ENCODE results near the gene PDZD7. TPM values are rescaled to one million over a fixed set of nuclear protein-coding genes. Genes with fewer than 3 reads are reported as not detected.

The PDZD7 gene
- total and polyA plus RNA-seq, 2 donors (not counting 3 experiments of a cell fraction or from before 2014, with no cell fraction given), result 0.41 to 1.6 TPM

DNA sequence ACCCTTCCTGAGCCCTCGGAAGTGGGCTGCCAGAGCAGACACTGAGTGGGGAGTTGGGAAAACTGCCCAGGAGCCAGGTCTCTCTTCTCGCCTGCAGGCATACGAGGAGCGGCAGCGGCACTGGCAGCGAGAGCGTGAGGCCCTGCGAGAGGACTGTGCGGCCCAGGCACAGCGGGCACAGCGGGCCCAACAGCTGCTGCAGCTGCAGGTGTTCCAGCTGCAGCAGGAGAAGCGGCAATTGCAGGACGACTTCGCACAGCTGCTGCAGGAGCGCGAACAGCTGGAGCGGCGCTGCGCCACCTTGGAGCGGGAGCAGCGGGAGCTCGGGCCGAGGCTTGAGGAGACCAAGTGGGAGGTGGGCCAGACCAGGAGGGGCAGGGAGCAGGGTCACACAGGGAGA, 25.6 kb downstream of the PDZD7 start:
- dilution Hi-C loops (cut with MboI; ENCODE audit: extremely low pct_ligation_motif_present, low sequenced_read_pairs) (no loop called here), intact Hi-C loops (cut with micrococcal nuclease) (no loop called here)
- FAIRE-seq, result no peak
- no peak overlapping the region for H3K27ac ChIP-seq (ENCODE audit: insufficient read depth, low read depth, low read length)
- H3K9me1 ChIP-seq (replicated peaks; ENCODE audit: control insufficient read depth, extremely low read depth, insufficient read depth, low read length), result no peaks in the 10 kb centered on the region
- peaks cover 27% of the 10 kb centered on the region for H3K79me2 ChIP-seq (ENCODE audit: control insufficient read depth, insufficient read depth, low read length)
- BruUV-seq (replicated peaks), result no TSS peak
- H2AFZ ChIP-seq (ENCODE audit: low read depth, low read length), result no peak overlapping the region
- H3K27me3 ChIP-seq (ENCODE audit: control insufficient read depth in 2 of 2, insufficient read depth in 2 of 2, low read length in 2 of 2), result no peaks in the 10 kb centered on the region
- ChIA-PET POLR2A (no interaction called here), CTCF (interaction anchor here (2.4 to 8.8 kb wide), 2 partner anchors 9 to 10 kb away, joined by 10 to 92 read pairs; no protein-coding TSS in a partner anchor)
- H3K4me2 ChIP-seq (ENCODE audit: insufficient read depth, low read length), result no peak overlapping the region
- no peaks in the 10 kb centered on the region for H4K20me1 ChIP-seq (replicated peaks; ENCODE audit: control insufficient read depth, extremely low read depth, insufficient read depth, low read length)
- peaks cover 15 to 33% of the 10 kb centered on the region in 2 experiments for H3K36me3 ChIP-seq (ENCODE audit: control insufficient read depth in 2 of 2, extremely low read depth in 1 of 2, insufficient read depth in 2 of 2, low read length in 2 of 2)
- H3K4me1 ChIP-seq (ENCODE audit: control insufficient read depth, extremely low read depth, insufficient read depth, low read length), result peaks cover 15% of the 10 kb centered on the region
- H3K9ac ChIP-seq (replicated peaks; ENCODE audit: extremely low read depth, insufficient read depth, low read length), result no peak overlapping the region
- no peak for DNase-seq (ENCODE audit: low read depth, low spot score)
- TF ChIP-seq MAX (IDR thresholded peaks at IDR 0.05; ENCODE audit: insufficient read depth, insufficient read length) (no peak), MYC (IDR thresholded peaks at IDR 0.05; ENCODE audit: low read depth, low read length) (no peak), EZH2 (IDR thresholded peaks at IDR 0.05; ENCODE audit: borderline replicate concordance, low read depth, low read length, severe bottlenecking) (no peak), POLR2A (IDR thresholded peaks at IDR 0.05; ENCODE audit: low read depth, low read length) (no peak)
- H3K9me3 ChIP-seq (replicated peaks; ENCODE audit: control insufficient read depth, insufficient read depth, low read length), result no peaks in the 10 kb centered on the region
- H3K4me3 ChIP-seq (replicated peaks in 1 of 3; ENCODE audit: insufficient read depth in 1 of 3, low read depth in 1 of 3, low read length in 3 of 3), result no peak overlapping the region

- BruUV-seq (replicated peaks), result no TSS peak
- no peaks in the 10 kb centered on the region for H3K9me1 ChIP-seq (replicated peaks; ENCODE audit: control insufficient read depth, extremely low read depth, insufficient read depth, low read length)
- peaks cover 15 to 33% of the 10 kb centered on the region in 2 experiments for H3K36me3 ChIP-seq (ENCODE audit: control insufficient read depth in 2 of 2, extremely low read depth in 1 of 2, insufficient read depth in 2 of 2, low read length in 2 of 2)
- no peak overlapping the region for H3K9ac ChIP-seq (replicated peaks; ENCODE audit: extremely low read depth, insufficient read depth, low read length)
- H3K4me3 ChIP-seq (replicated peaks in 1 of 3; ENCODE audit: insufficient read depth in 1 of 3, low read depth in 1 of 3, low read length in 3 of 3), result no peak overlapping the region
- POLR2A ChIA-PET, result no interaction called here
- peaks cover 18% of the 10 kb centered on the region for H3K4me1 ChIP-seq (ENCODE audit: control insufficient read depth, extremely low read depth, insufficient read depth, low read length)
- H3K27me3 ChIP-seq (ENCODE audit: control insufficient read depth in 2 of 2, insufficient read depth in 2 of 2, low read length in 2 of 2), result no peaks in the 10 kb centered on the region
- no peaks in the 10 kb centered on the region for H3K9me3 ChIP-seq (replicated peaks; ENCODE audit: control insufficient read depth, insufficient read depth, low read length)
- no peaks in the 10 kb centered on the region for H4K20me1 ChIP-seq (replicated peaks; ENCODE audit: control insufficient read depth, extremely low read depth, insufficient read depth, low read length)
- intact Hi-C loops (cut with micrococcal nuclease), result no loop called here
- DNase-seq (ENCODE audit: low read depth, low spot score) (no peak), FAIRE-seq (no peak)
- CTCF ChIA-PET, result interaction anchor here (0.9 to 8.8 kb wide), 5 partner anchors 8 to 15 kb away, joined by 3 to 92 read pairs (median 4); no protein-coding TSS in a partner anchor
- H3K4me2 ChIP-seq (ENCODE audit: insufficient read depth, low read length), result no peak overlapping the region
- H2AFZ ChIP-seq (ENCODE audit: low read depth, low read length), result no peak overlapping the region
- no peak for TF ChIP-seq EZH2 (IDR thresholded peaks at IDR 0.05; ENCODE audit: borderline replicate concordance, low read depth, low read length, severe bottlenecking)
- no peak for TF ChIP-seq POLR2AphosphoS5 (IDR thresholded peaks at IDR 0.05; ENCODE audit: insufficient read depth, low read depth, low read length)
- H3K79me2 ChIP-seq (ENCODE audit: control insufficient read depth, insufficient read depth, low read length), result peaks cover 34% of the 10 kb centered on the region
- dilution Hi-C loops (cut with MboI; ENCODE audit: extremely low pct_ligation_motif_present, low sequenced_read_pairs), result no loop called here
- no peak overlapping the region for H3K27ac ChIP-seq (ENCODE audit: insufficient read depth, low read depth, low read length)
Observed at GRCh38 chr10:101003639-101004206, 27.2 kb downstream of the PDZD7 start.

Measured in endothelial cell of umbilical vein (primary cell).